Thyroid gland (tissue), 4 donors: ENCODE results near the gene ANKRD33B.

Experiments
- CTCF ChIP-seq, 6 experiments: fragments of 200-600 bp in 3 of 6; fragments of 450-650 bp in 3 of 6; sonication (generic) in 3 of 6; IDR thresholded peaks; one replicate each; pipeline ENCODE4 v1.5.1; 2016 to 2019; ENCODE audit warnings: antibody characterized with exemption in 6 of 6, mild to moderate bottlenecking in 2 of 6, inconsistent platforms in 1 of 6, moderate library complexity in 1 of 6
- POLR2A ChIP-seq, 2 donors: fragments of 450-650 bp; IDR thresholded peaks; one replicate each; pipeline ENCODE4 v1.6.1; 2017; ENCODE audit warnings: antibody characterized with exemption in 2 of 2, mild to moderate bottlenecking in 2 of 2, moderate library complexity in 1 of 2

- TF ChIP-seq CTCF (IDR thresholded peaks at IDR 0.05) (no peak), POLR2A (IDR thresholded peaks at IDR 0.05) (no peak)
Observed at GRCh38 chr5:10671041-10672008, 107.5 kb downstream of the ANKRD33B start.
